ENCODE results near the gene RPUSD4. TPM values are rescaled to one million over a fixed set of nuclear protein-coding genes. Genes with fewer than 3 reads are reported as not detected.
A peak's percentile ranks its signal among the peaks of the same experiment; 100 is the strongest.

The RPUSD4 gene
- total and polyA plus RNA-seq, 9 of the 15 experiments (the other 6 are each of a cell fraction or from before 2014, with no cell fraction given), result 27.4 to 56.2 (median 44.6) TPM

- TF ChIP-seq MLX (CRISPR knock-in tag; conservative IDR thresholded peaks at IDR 0.05) (no peak), SNAPC5 (CRISPR knock-in tag; IDR thresholded peaks at IDR 0.05) (no peak), ELF1 (tag; IDR thresholded peaks at IDR 0.05) (no peak), HNRNPH1 (optimal IDR thresholded peaks at IDR 0.05; ENCODE audit: low read depth, low read length) (no peak), U2AF1 (optimal IDR thresholded peaks at IDR 0.05; ENCODE audit: low read depth, low read length) (no peak), HNRNPL (IDR thresholded peaks at IDR 0.05; ENCODE audit: low read depth, low read length) (no peak), ZNF583 (CRISPR knock-in tag; IDR thresholded peaks at IDR 0.05) (no peak), NKRF (IDR thresholded peaks at IDR 0.05; ENCODE audit: borderline replicate concordance) (peak; percentile 99; the same call in 1 of the 2 replicates), POLR2AphosphoS2 (IDR thresholded peaks at IDR 0.05; ENCODE audit: low read length) (no peak), ZNF609 (CRISPR knock-in tag; IDR thresholded peaks at IDR 0.05; ENCODE audit: borderline replicate concordance) (no peak), NCOA6 (IDR thresholded peaks at IDR 0.05) (no peak), SMARCC2 (IDR thresholded peaks at IDR 0.05; ENCODE audit: low read depth) (no peak), TAF1 (IDR thresholded peaks at IDR 0.05; ENCODE audit: control insufficient read depth, extremely low read depth, insufficient read depth, low read length, severe bottlenecking) (peak; percentile 96), ATF3 (IDR thresholded peaks at IDR 0.05) (peak; percentile 32; the same call in 1 of the 2 replicates), ATF3 (CRISPR knock-in tag; conservative IDR thresholded peaks at IDR 0.05) (no peak; the same call in 1 of the 2 replicates), GATA2 (CRISPR knock-in tag; IDR thresholded peaks at IDR 0.05) (no peak), ZNF232 (CRISPR knock-in tag; IDR thresholded peaks at IDR 0.05) (0 out of 2 replicates have a peak, but pooled peaks have one; percentile 45), ZNF644 (tag; IDR thresholded peaks at IDR 0.05; ENCODE audit: low read depth) (no peak), HIVEP1 (CRISPR knock-in tag; IDR thresholded peaks at IDR 0.05) (no peak)
Measured at GRCh38 chr11:126211236-126212088, at the start of gene RPUSD4, which contains the start of gene FAM118B (continued).

Data from K562 (cell line).